Gastrocnemius medialis (tissue), 4 donors: ENCODE data around the gene NCF1.
"Not testable (repeated sequence)": the region's sequence is repeated elsewhere in the genome, so short reads cannot be mapped to it uniquely, and the experiment has no call there.

ENCODE experiments used
- POLR2A ChIP-seq, 2 donors: fragments of 450-650 bp; IDR thresholded peaks; one replicate each; pipeline ENCODE4 v1.6.1; 2017; ENCODE audit warnings: antibody characterized with exemption in 2 of 2, mild to moderate bottlenecking in 2 of 2, moderate library complexity in 2 of 2
- TF ChIP-seq, protein P1 (sequence below), 5 experiments: fragments of 450-650 bp in 3 of 5; fragments of 200-600 bp in 2 of 5; sonication (generic) in 2 of 5; IDR thresholded peaks in 4 of 5; conservative IDR thresholded peaks in 1 of 5; 1 replicate in 4 of 5; 2 replicates in 1 of 5; pipeline ENCODE4 v1.5.1; 2016 to 2019; ENCODE audit warnings: antibody characterized with exemption in 5 of 5, mild to moderate bottlenecking in 3 of 5, moderate library complexity in 3 of 5

DNA sequence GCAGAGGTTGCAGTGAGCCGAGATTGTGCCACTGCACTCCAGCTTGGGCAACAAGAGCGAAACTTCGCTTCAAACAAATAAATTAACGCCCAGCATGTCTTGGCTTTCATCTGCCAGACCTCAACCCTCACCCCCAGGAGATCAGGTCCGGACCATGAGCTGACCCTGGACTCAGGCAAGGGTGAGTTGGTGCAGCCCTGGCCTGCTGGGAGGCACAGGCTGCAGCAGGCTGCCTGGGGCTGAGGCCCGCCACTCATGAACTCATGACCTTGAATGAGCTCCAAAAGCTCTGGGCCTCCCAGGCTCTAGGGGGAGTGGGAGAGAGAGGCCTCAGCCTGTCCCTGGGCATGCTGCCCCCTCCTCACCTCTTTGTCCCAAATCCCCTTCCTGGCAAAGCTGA, 1.7 kb upstream of the NCF1 start:
- not testable (repeated sequence) for TF ChIP-seq POLR2A (IDR thresholded peaks at IDR 0.05)
- TF ChIP-seq, protein P1, sequence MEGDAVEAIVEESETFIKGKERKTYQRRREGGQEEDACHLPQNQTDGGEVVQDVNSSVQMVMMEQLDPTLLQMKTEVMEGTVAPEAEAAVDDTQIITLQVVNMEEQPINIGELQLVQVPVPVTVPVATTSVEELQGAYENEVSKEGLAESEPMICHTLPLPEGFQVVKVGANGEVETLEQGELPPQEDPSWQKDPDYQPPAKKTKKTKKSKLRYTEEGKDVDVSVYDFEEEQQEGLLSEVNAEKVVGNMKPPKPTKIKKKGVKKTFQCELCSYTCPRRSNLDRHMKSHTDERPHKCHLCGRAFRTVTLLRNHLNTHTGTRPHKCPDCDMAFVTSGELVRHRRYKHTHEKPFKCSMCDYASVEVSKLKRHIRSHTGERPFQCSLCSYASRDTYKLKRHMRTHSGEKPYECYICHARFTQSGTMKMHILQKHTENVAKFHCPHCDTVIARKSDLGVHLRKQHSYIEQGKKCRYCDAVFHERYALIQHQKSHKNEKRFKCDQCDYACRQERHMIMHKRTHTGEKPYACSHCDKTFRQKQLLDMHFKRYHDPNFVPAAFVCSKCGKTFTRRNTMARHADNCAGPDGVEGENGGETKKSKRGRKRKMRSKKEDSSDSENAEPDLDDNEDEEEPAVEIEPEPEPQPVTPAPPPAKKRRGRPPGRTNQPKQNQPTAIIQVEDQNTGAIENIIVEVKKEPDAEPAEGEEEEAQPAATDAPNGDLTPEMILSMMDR (IDR thresholded peaks at IDR 0.05 in 4 of 5, conservative IDR thresholded peaks at IDR 0.05 in 1 of 5): not testable (repeated sequence)
